Right lobe of liver (tissue), 4 donors: ENCODE results near the gene ANKS1B.

Experiments
- CTCF ChIP-seq, 4 donors: fragments of 200-600 bp in 3 of 4; fragments of 450-650 bp in 1 of 4; IDR thresholded peaks; one replicate each; pipeline versions ENCODE4 v1.5.1 to v1.8.0; 2016 to 2022; ENCODE audit warnings: antibody characterized with exemption in 4 of 4, mild to moderate bottlenecking in 2 of 4
- POLR2A ChIP-seq: fragments of 450-650 bp; IDR thresholded peaks from one replicate; pipeline ENCODE4 v1.6.1; 2017; ENCODE audit warnings: antibody characterized with exemption, mild to moderate bottlenecking
- donor health status: DM: no; HTN: no; CAD: no.
- donor health status: DM: no; HTN: no; CAD: no.
- donor health status: DM: no; HTN: yes; CAD: no.

- TF ChIP-seq POLR2A (no peak), CTCF (IDR thresholded peaks at IDR 0.05) (no peak)
These were observed 597.1 kb downstream of the ANKS1B start for GRCh38 chr12:99387661-99388060.
